SK-N-SH (cell line): Measurements from ENCODE around the gene KLHDC10.
"Not testable (repeated sequence)": the region's sequence is repeated elsewhere in the genome, so short reads cannot be mapped to it uniquely, and the experiment has no call there.

ENCODE experiments used
- CHD2 ChIP-seq: fragments of 150-350 bp; IDR thresholded peaks from 2 replicates; pipeline ENCODE4 v1.6.1; 2018; ENCODE audit warnings: low read length; ENCODE audit not compliant: partially characterized antibody
- EP300 ChIP-seq, 2 experiments: IDR thresholded peaks; 2 replicates each; pipeline versions ENCODE4 v1.4.0 to v1.6.1; 2012; ENCODE audit warnings: borderline replicate concordance in 1 of 2, low read depth in 1 of 2, low read length in 1 of 2
- EZH2phosphoT487 ChIP-seq: fragments of 200-600 bp; sonication (generic); IDR thresholded peaks from 2 replicates; pipeline ENCODE4 v1.6.1; 2017; ENCODE audit warnings: low read depth, mixed run types, mild to moderate bottlenecking, antibody characterized with exemption, moderate library complexity, borderline replicate concordance
- MEF2A ChIP-seq: IDR thresholded peaks from 2 replicates; pipeline ENCODE4 v1.4.0; 2012; ENCODE audit warnings: low read depth, borderline replicate concordance
- MXI1 ChIP-seq: IDR thresholded peaks from 2 replicates; pipeline ENCODE4 v1.6.1; 2012; ENCODE audit warnings: mild to moderate bottlenecking, low read depth, low read length, improper control_type of control experiment
- NRF1 ChIP-seq: IDR thresholded peaks from 2 replicates; pipeline ENCODE4 v1.6.1; 2012; ENCODE audit warnings: low read depth, mild to moderate bottlenecking, low read length
- RAD21 ChIP-seq: IDR thresholded peaks from 2 replicates; pipeline ENCODE4 v1.6.1; 2012; ENCODE audit warnings: mild to moderate bottlenecking, low read length
- RFX5 ChIP-seq: IDR thresholded peaks from 2 replicates; pipeline ENCODE4 v1.6.1; 2012; ENCODE audit warnings: mild to moderate bottlenecking, improper control_type of control experiment, low read length
- RXRA ChIP-seq: IDR thresholded peaks from 2 replicates; pipeline ENCODE4 v1.4.0; 2012; ENCODE audit warnings: low read depth, mild to moderate bottlenecking, borderline replicate concordance
- TCF12 ChIP-seq: IDR thresholded peaks from 2 replicates; pipeline ENCODE4 v1.4.0; 2012
- TF ChIP-seq, protein P1 (sequence below): fragments of 200-600 bp; sonication (generic); IDR thresholded peaks from 2 replicates; pipeline ENCODE4 v1.6.1; 2017; ENCODE audit warnings: antibody characterized with exemption, mild to moderate bottlenecking, moderate library complexity
- TF ChIP-seq, protein P2 (sequence below): IDR thresholded peaks from 2 replicates; pipeline ENCODE4 v1.4.0; 2012; ENCODE audit warnings: low read depth
- TF ChIP-seq, protein P3 (sequence below): IDR thresholded peaks from 2 replicates; pipeline ENCODE4 v1.6.1; 2012; ENCODE audit warnings: mild to moderate bottlenecking, low read depth, low read length, moderate library complexity

DNA sequence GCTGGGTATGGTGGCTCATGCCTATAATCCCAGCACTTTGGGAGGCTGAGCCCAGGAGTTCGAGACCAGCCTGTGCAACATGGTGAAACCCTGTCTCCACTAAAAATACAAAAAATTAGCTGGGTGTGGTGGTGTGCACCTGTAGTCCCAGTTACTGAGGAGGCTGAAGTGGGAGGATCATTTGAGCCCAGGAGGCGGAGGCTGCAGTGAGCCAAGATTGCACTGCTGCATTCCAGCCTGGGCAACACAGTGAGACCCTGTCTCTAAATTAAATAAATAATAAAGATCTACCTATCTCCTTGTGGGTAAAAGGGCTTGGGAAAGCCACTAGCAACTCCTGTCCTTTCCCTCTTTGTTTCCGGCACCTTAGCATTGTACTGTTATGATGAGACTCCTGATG is 56.5 kb downstream of the KLHDC10 start:
- TF ChIP-seq, protein P1, sequence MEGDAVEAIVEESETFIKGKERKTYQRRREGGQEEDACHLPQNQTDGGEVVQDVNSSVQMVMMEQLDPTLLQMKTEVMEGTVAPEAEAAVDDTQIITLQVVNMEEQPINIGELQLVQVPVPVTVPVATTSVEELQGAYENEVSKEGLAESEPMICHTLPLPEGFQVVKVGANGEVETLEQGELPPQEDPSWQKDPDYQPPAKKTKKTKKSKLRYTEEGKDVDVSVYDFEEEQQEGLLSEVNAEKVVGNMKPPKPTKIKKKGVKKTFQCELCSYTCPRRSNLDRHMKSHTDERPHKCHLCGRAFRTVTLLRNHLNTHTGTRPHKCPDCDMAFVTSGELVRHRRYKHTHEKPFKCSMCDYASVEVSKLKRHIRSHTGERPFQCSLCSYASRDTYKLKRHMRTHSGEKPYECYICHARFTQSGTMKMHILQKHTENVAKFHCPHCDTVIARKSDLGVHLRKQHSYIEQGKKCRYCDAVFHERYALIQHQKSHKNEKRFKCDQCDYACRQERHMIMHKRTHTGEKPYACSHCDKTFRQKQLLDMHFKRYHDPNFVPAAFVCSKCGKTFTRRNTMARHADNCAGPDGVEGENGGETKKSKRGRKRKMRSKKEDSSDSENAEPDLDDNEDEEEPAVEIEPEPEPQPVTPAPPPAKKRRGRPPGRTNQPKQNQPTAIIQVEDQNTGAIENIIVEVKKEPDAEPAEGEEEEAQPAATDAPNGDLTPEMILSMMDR = not testable (repeated sequence)
- TF ChIP-seq MEF2A; EP300 (IDR thresholded peaks at IDR 0.05; ENCODE audit: borderline replicate concordance in 1 of 2, low read depth in 1 of 2, low read length in 1 of 2); RFX5; CHD2; TCF12; RXRA; MXI1; RAD21; EZH2phosphoT487; NRF1: not testable (repeated sequence)
- TF ChIP-seq, protein P2, sequence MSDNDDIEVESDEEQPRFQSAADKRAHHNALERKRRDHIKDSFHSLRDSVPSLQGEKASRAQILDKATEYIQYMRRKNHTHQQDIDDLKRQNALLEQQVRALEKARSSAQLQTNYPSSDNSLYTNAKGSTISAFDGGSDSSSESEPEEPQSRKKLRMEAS = not testable (repeated sequence)
- TF ChIP-seq, protein P3, sequence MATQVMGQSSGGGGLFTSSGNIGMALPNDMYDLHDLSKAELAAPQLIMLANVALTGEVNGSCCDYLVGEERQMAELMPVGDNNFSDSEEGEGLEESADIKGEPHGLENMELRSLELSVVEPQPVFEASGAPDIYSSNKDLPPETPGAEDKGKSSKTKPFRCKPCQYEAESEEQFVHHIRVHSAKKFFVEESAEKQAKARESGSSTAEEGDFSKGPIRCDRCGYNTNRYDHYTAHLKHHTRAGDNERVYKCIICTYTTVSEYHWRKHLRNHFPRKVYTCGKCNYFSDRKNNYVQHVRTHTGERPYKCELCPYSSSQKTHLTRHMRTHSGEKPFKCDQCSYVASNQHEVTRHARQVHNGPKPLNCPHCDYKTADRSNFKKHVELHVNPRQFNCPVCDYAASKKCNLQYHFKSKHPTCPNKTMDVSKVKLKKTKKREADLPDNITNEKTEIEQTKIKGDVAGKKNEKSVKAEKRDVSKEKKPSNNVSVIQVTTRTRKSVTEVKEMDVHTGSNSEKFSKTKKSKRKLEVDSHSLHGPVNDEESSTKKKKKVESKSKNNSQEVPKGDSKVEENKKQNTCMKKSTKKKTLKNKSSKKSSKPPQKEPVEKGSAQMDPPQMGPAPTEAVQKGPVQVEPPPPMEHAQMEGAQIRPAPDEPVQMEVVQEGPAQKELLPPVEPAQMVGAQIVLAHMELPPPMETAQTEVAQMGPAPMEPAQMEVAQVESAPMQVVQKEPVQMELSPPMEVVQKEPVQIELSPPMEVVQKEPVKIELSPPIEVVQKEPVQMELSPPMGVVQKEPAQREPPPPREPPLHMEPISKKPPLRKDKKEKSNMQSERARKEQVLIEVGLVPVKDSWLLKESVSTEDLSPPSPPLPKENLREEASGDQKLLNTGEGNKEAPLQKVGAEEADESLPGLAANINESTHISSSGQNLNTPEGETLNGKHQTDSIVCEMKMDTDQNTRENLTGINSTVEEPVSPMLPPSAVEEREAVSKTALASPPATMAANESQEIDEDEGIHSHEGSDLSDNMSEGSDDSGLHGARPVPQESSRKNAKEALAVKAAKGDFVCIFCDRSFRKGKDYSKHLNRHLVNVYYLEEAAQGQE = not testable (repeated sequence)
